ENCODE data around the gene ZNF302. TPM values are rescaled to one million over a fixed set of nuclear protein-coding genes. Genes with fewer than 3 reads are reported as not detected.

Gene ZNF302
- total RNA-seq, 2 donors from 2014 or later: 20.7 to 25.5 TPM

GRCh38 chr19:34715357-34715756, 37.9 kb downstream of the ZNF302 start:
- no peak overlapping the region for H3K27ac Mint-ChIP-seq
- DNase-seq (no peak), ATAC-seq (replicated peaks in 1 of 2) (no peak)
- peaks cover 31% of the 10 kb centered on the region for H3K27me3 Mint-ChIP-seq (ENCODE audit: low read depth)
- peaks cover 8 to 13% of the 10 kb centered on the region in 2 donors for H3K9me3 Mint-ChIP-seq
- peaks cover 10 to 13% of the 10 kb centered on the region in 2 donors for H3K36me3 Mint-ChIP-seq (ENCODE audit: insufficient read depth in 2 of 2)
- H3K4me1 Mint-ChIP-seq (ENCODE audit: low read depth): peaks cover 5% of the 10 kb centered on the region
- no peak overlapping the region for H3K4me3 Mint-ChIP-seq

GRCh38 chr19:34722353-34722752, 44.9 kb downstream of the ZNF302 start:
- Mint-ChIP-seq H3K36me3 (ENCODE audit: insufficient read depth in 2 of 2) (no peaks in the 10 kb centered on the region), H3K27ac (no peak overlapping the region), H3K9me3 (no peaks in the 10 kb centered on the region), H3K4me3 (no peak overlapping the region), H3K27me3 (ENCODE audit: low read depth) (peaks cover 28% of the 10 kb centered on the region), H3K4me1 (ENCODE audit: low read depth) (no peaks in the 10 kb centered on the region)
- ATAC-seq (replicated peaks in 1 of 2): no peak
- DNase-seq: no peak

- H3K9me3 Mint-ChIP-seq: no peaks in the 10 kb centered on the region
- no peak for DNase-seq
- H3K4me3 Mint-ChIP-seq: no peak overlapping the region
- H3K27me3 Mint-ChIP-seq (ENCODE audit: low read depth): peaks cover 37% of the 10 kb centered on the region
- H3K27ac Mint-ChIP-seq: no peak overlapping the region
- no peaks in the 10 kb centered on the region for H3K4me1 Mint-ChIP-seq (ENCODE audit: low read depth)
- H3K36me3 Mint-ChIP-seq (ENCODE audit: insufficient read depth in 2 of 2): no peaks in the 10 kb centered on the region
- no peak for ATAC-seq (replicated peaks in 1 of 2)
Observed at GRCh38 chr19:34725400-34725799, 47.9 kb downstream of the ZNF302 start.

GRCh38 chr19:34731019-34731829, 53.7 kb downstream of the ZNF302 start:
- peaks cover 6% of the 10 kb centered on the region in 2 donors for H3K9me3 Mint-ChIP-seq
- H3K4me1 Mint-ChIP-seq (ENCODE audit: low read depth): peaks cover 33% of the 10 kb centered on the region
- ATAC-seq (replicated peaks in 1 of 2) (no peak), DNase-seq (no peak)
- H3K4me3 Mint-ChIP-seq: no peak overlapping the region
- H3K36me3 Mint-ChIP-seq (ENCODE audit: insufficient read depth in 2 of 2): peaks cover 9 to 11% of the 10 kb centered on the region in 2 donors
- no peak overlapping the region for H3K27ac Mint-ChIP-seq
- peaks cover 10% of the 10 kb centered on the region for H3K27me3 Mint-ChIP-seq (ENCODE audit: low read depth)

- ATAC-seq (replicated peaks in 1 of 2) (no peak), DNase-seq (no peak)
- Mint-ChIP-seq H3K27ac (no peak overlapping the region), H3K36me3 (ENCODE audit: insufficient read depth in 2 of 2) (peaks cover 12 to 16% of the 10 kb centered on the region in 2 donors), H3K9me3 (peaks cover 6% of the 10 kb centered on the region in 2 donors), H3K27me3 (ENCODE audit: low read depth) (peaks cover 10% of the 10 kb centered on the region), H3K4me3 (no peak overlapping the region), H3K4me1 (ENCODE audit: low read depth) (peaks cover 34% of the 10 kb centered on the region)
Observed at GRCh38 chr19:34731964-34732363, 54.5 kb downstream of the ZNF302 start.

GRCh38 chr19:34732612-34733211, 55.2 kb downstream of the ZNF302 start:
- ATAC-seq (replicated peaks in 1 of 2) (no peak), DNase-seq (no peak)
- H3K27ac Mint-ChIP-seq: no peak overlapping the region
- H3K27me3 Mint-ChIP-seq (ENCODE audit: low read depth): peaks cover 5% of the 10 kb centered on the region
- H3K36me3 Mint-ChIP-seq (ENCODE audit: insufficient read depth in 2 of 2): peaks cover 12 to 18% of the 10 kb centered on the region in 2 donors
- peaks cover 6% of the 10 kb centered on the region in 2 donors for H3K9me3 Mint-ChIP-seq
- H3K4me3 Mint-ChIP-seq: peak overlapping the region; percentile 71 to 80
- peaks cover 34% of the 10 kb centered on the region for H3K4me1 Mint-ChIP-seq (ENCODE audit: low read depth)

GRCh38 chr19:34733266-34733745, 55.8 kb downstream of the ZNF302 start:
- peaks cover 12 to 20% of the 10 kb centered on the region in 2 donors for H3K36me3 Mint-ChIP-seq (ENCODE audit: insufficient read depth in 2 of 2)
- no peaks in the 10 kb centered on the region for H3K27me3 Mint-ChIP-seq (ENCODE audit: low read depth)
- peak; percentile 2 to 10 for ATAC-seq (replicated peaks in 1 of 2)

GRCh38 chr19:34733746-34734536, 56.5 kb downstream of the ZNF302 start, which contains the start of gene ZNF181:
ZNF181 (plus strand) TSS chr19:34734243; CDS start chr19:34735038, 795 bp downstream.
- H3K4me3 Mint-ChIP-seq: peak within 1 kb of the TSS; percentile 91 to 95
- no peaks in the 10 kb centered on the region for H3K27me3 Mint-ChIP-seq (ENCODE audit: low read depth)
- peaks cover 14 to 24% of the 10 kb centered on the region in 2 donors for H3K36me3 Mint-ChIP-seq (ENCODE audit: insufficient read depth in 2 of 2)
- ATAC-seq (replicated peaks in 1 of 2) (peak; percentile 83 to 86), DNase-seq (peak; percentile 81 to 82)
- H3K27ac Mint-ChIP-seq: peak within 1 kb of the TSS; percentile 95
- peaks cover 6% of the 10 kb centered on the region in 2 donors for H3K9me3 Mint-ChIP-seq
- peaks cover 34% of the 10 kb centered on the region for H3K4me1 Mint-ChIP-seq (ENCODE audit: low read depth)

More at GRCh38 chr19:34733266-34733745, 55.8 kb downstream of the ZNF302 start:
- peaks cover 6% of the 10 kb centered on the region in 2 donors for H3K9me3 Mint-ChIP-seq
- DNase-seq: no peak
- H3K4me3 Mint-ChIP-seq: peak overlapping the region; percentile 91 to 95
- H3K4me1 Mint-ChIP-seq (ENCODE audit: low read depth): peaks cover 34% of the 10 kb centered on the region
- H3K27ac Mint-ChIP-seq: peak overlapping the region; percentile 95

GRCh38 chr19:34734537-34735103, 57.1 kb downstream of the ZNF302 start:
- H3K4me3 Mint-ChIP-seq: peak overlapping the region; percentile 91 to 95
- DNase-seq (no peak), ATAC-seq (replicated peaks in 1 of 2) (no peak)
- H3K27me3 Mint-ChIP-seq (ENCODE audit: low read depth): no peaks in the 10 kb centered on the region
- H3K27ac Mint-ChIP-seq: peak overlapping the region; percentile 95
- H3K36me3 Mint-ChIP-seq (ENCODE audit: insufficient read depth in 2 of 2): peaks cover 19 to 31% of the 10 kb centered on the region in 2 donors
- H3K9me3 Mint-ChIP-seq: peaks cover 9 to 10% of the 10 kb centered on the region in 2 donors
- peaks cover 34% of the 10 kb centered on the region for H3K4me1 Mint-ChIP-seq (ENCODE audit: low read depth)

Other genes starting within 250 kb of the ZNF302 start
- 100 to 1,000 TPM; 153 to 183 TPM for gene UBA2, start 249.3 kb upstream of the ZNF302 start, total RNA-seq
- under 1 TPM; 0.30 to 0.70 TPM for gene WTIP, start 195.9 kb upstream of the ZNF302 start, total RNA-seq
- gene SCGB2B2, start 519 bp upstream of the ZNF302 start, total RNA-seq: 1 to 10 TPM; 1.4 to 1.6 TPM
- gene ZNF181, start 56.6 kb downstream of the ZNF302 start, total RNA-seq: 1 to 10 TPM; 5.7 to 7.7 TPM
- gene ZNF599, start 95.5 kb downstream of the ZNF302 start, total RNA-seq: 1 to 10 TPM; 5.2 to 5.3 TPM
- 1 to 10 TPM; 4.6 to 8.5 TPM for gene ZNF30, start 249.2 kb downstream of the ZNF302 start, total RNA-seq